Smooth muscle cell of the brain vasculature (primary cell): ENCODE measurements around the gene RANBP10.
"Not testable (repeated sequence)": the region's sequence is repeated elsewhere in the genome, so short reads cannot be mapped to it uniquely, and the experiment has no call there.

Experiments used
- DNase-seq: peaks from one replicate; pipeline ENCODE4 v3.0.0-alpha.2; 2012; ENCODE audit warnings: low read depth, low spot score

Gene RANBP10

DNA sequence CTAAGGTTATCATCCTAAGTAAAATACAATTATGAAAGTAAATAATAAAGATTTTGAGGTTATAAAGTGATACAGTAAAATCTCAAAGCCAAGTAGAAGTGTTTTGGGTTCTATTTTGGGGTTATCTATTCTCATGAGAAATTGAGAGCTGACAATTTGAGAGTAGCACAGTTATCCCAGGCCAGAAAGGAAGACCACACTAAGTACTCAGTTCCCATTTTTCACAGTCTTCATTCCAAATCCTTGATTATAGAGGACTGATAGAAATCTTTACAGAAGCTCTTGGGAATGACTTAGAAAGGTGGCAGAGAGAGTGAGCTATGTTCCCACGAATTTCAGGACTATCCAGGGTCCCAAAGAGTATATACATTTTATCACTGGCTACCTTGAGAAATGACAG lies 91.8 kb downstream of the RANBP10 start:
- no peak for DNase-seq

- DNase-seq: no peak
Measured at GRCh38 chr16:67713647-67714273, 92.6 kb downstream of the RANBP10 start.

DNA sequence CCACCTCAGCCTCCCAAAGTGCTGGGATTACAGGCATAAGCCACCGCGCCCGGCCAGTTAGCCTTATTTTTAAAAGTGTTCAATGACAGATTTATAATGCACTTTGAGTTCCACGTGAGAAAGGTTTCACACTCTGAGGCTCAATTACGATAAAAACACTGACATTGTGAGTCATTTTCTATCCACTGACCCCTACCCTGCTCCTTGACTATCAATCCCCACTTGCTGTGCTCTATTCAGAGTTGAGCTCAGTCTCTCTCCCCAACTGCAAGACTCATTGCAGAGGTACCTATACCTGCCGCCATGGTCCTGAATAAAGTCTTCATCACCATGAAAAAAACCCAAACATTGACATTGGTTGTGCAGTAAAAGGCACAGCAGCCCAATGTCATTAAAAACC lies 95.8 kb downstream of the RANBP10 start:
- DNase-seq: no peak

DNA sequence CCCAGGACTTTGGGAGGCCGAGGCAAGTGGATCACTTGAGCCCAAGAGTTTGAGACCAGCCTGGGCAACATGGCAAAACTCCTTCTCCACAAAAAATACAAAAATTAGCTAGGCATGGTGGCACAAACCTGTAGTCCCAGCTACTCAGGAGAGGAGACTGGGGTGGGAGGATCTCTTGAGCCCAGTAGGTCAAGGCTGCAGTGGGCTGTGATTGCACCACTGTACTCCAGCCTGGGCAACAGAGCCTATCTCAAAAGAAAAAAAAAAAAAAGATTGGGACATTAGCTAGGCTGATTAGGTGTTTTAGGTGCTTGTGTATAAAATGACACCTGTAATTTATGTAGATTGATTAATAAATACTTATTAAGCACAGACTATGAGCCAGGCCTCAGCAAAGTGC lies 97.3 kb downstream of the RANBP10 start:
- no peak for DNase-seq

- DNase-seq: no peak
Measured at GRCh38 chr16:67708368-67708771, 98.0 kb downstream of the RANBP10 start.

GRCh38 chr16:67707790-67708189 lies 98.6 kb downstream of the RANBP10 start:
- DNase-seq: no peak

DNA sequence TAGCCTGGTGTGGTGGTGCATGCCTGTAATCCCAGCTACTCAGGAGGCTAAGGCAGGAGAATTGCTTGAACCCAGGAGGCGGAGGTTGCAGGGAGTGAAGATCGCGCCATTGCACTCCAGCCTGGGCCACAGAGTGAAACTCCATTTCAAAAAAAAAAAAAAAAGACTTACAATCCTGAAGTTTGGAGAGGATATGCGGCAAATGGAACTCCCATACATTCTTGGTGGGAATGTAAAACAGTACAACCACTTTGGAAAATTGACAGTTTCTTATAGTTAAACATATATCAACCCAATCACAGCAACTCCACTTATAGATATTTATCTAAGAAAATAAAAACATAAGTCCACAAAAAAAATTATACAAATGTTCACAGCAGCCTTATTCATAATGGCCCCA lies 99.2 kb downstream of the RANBP10 start:
- no peak for DNase-seq

- no peak for DNase-seq
Measured at GRCh38 chr16:67704110-67704509, 102.2 kb downstream of the RANBP10 start.

GRCh38 chr16:67703626-67704025 lies 102.7 kb downstream of the RANBP10 start:
- DNase-seq: no peak

- DNase-seq: no peak
Measured at GRCh38 chr16:67702130-67702529, 104.2 kb downstream of the RANBP10 start.

DNA sequence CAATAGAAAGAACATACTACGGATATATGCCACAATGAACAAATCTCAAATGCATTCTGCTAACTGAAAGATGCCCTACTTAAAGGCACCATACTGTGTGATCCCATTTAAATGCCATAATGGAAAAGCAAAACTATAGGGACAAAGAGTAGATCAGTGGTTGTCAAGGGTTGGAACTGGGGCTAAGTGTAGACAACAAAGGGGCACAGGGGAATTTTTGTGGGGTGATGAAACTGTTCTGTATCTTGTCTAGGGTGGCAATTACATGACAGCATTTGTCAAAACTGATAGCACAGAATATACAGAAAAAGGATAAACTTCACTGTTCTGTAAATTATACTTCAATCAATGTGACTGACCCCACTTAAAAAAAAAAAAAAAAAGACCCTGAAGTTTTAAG lies 104.9 kb downstream of the RANBP10 start:
- DNase-seq: no peak

DNA sequence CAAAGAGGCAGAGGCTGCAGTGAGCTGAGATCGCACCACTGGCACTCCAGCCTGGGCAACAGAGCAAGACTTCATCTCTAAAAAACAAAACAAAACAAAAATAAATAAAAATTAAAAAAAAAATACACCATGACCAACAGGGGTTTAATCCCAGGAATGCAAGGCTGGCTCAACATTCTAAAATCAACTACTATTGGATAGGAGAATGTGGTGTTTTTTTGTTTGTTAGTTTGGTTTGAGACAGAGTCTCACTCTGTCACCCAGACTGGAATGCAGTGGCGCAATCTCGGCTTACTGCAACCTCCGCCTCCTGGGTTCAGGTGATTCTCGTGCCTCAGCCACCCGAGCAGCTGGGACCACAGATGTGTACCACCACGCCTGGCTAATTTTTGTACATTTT lies 107.1 kb downstream of the RANBP10 start:
- DNase-seq: no peak

DNA sequence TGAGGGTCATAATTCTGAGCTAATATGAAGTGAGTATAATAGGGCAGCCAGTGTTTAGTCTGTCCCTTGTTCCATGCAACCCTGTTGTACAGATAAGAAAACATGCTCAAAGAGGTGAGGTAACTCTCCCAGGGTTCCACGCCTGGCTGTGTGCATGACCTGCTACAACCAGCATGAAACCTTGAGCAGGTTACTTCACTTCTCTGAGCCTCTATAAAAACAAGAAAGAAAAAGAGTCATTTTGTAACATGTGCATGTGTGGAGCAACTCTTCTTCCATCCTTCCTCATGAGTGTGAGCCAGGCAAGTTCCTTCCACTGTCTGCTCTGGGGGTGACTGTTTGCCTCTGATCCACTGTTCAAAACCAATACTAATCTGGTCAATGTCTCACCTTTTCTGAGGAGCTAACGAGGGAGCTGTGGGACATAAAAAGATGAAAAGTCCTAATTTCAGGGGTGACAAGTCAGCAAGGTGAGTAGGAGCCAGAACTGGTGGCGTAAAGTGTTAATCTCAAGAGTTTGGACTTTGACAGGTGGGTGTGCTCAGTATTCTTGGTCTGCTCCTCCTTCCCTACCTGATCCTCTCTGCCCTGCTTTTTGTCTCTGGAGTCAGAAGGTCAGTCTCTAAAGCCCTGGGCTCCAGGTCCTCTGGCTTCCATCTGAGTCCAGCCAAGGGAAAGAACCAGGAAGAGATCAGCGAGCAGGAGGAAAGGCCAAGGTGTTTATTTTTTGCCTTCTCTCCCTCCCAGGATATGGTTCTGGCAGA lies 108.8 kb downstream of the RANBP10 start:
- DNase-seq: no peak

GRCh38 chr16:67694611-67695010 lies 111.7 kb downstream of the RANBP10 start:
- DNase-seq: no peak

GRCh38 chr16:67693517-67694285 lies 112.7 kb downstream of the RANBP10 start:
- not testable (repeated sequence) for DNase-seq

GRCh38 chr16:67685388-67686112 lies 120.8 kb downstream of the RANBP10 start:
- no peak for DNase-seq

- no peak for DNase-seq
Measured at GRCh38 chr16:67683767-67684166, 122.6 kb downstream of the RANBP10 start.

GRCh38 chr16:67679935-67680897 lies 126.1 kb downstream of the RANBP10 start:
- DNase-seq: no peak

DNA sequence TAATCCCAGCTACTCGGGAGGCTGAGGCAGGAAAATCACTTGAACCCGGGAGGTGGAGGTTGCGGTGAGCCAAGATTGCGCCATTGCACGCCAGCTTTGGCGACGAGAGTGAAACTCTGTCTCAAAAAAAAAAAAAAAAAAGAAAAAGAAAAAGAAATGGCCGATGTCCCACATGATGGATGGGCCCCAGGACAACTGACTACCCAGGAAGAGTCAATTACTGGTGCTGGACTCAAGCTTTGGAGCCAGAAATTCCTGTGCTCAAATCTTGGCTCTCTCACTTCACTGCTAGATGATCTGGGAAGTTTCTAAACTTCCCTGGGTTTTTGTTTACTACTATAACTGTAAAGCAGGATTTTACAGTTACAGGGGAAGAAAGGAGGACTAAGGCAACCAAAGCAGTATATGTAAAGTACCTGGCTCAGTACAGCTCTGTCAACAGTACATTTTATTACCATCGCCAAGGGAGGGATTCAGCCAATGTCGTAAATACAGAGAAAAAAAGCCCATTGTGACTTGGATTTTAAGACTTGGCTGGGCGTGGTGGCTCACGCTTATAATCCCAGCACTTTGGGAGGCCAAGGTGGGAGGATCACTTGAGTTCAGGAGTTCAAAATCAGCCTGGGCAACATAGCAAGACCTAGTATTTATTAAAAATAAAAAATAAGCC lies 127.9 kb downstream of the RANBP10 start:
- no peak for DNase-seq

DNA sequence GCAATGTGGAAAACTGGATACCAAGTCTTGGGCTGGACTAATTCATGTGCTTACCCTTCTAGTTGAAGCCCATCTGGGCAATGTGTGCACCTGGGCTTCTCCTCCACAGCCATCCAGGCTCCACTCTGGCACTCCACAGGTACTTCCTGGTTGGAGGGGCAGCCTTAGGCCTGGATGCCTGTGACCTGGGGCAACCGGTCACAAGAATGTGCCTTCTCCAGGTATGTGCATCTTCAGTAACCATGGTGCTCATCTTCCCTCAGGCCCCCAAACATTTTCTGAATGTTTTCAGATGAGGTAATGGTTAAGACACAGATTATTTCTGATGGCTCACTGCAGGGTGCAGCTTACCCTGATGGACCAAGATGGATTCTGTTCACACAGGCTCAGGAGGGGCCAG lies 128.6 kb downstream of the RANBP10 start:
- no peak for DNase-seq
